ENCODE results near the gene TTLL9. TPM values are rescaled to one million over a fixed set of nuclear protein-coding genes. Genes with fewer than 3 reads are reported as not detected.
A peak's percentile ranks its signal among the peaks of the same experiment; 100 is the strongest.

Gene TTLL9
- total and polyA plus RNA-seq, 10 of the 15 experiments (the other 5 are each of a cell fraction or from before 2014, with no cell fraction given), result 0.03 to 0.77 (median 0.11) TPM; not detected in 2

- TF ChIP-seq, protein P1, sequence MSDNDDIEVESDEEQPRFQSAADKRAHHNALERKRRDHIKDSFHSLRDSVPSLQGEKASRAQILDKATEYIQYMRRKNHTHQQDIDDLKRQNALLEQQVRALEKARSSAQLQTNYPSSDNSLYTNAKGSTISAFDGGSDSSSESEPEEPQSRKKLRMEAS (IDR thresholded peaks at IDR 0.05; ENCODE audit: low read depth, low read length), result no peak
- TF ChIP-seq CBX3 (IDR thresholded peaks at IDR 0.05; ENCODE audit: borderline replicate concordance, low read depth) (no peak), STAT1 (conservative IDR thresholded peaks at IDR 0.05) (no peak), CHD1 (IDR thresholded peaks at IDR 0.05; ENCODE audit: low read depth, low read length) (no peak), ZNF207 (IDR thresholded peaks at IDR 0.05; ENCODE audit: borderline replicate concordance) (no peak; the same call in 1 of the 2 replicates), ATF2 (IDR thresholded peaks at IDR 0.05; ENCODE audit: low read length) (0 out of 2 replicates have a peak, but pooled peaks have one; percentile 23), STAT3 (IDR thresholded peaks at IDR 0.05; ENCODE audit: low read depth, low read length) (no peak), ZNF384 (IDR thresholded peaks at IDR 0.05; ENCODE audit: borderline replicate concordance, low read depth, low read length) (peak; percentile 60; the same call in 1 of the 2 replicates), POU2F2 (IDR thresholded peaks at IDR 0.05; ENCODE audit: borderline replicate concordance, low read depth, low read length) (no peak), POLR2AphosphoS2 (IDR thresholded peaks at IDR 0.05; ENCODE audit: low read depth, low read length) (no peak), KAT2A (conservative IDR thresholded peaks at IDR 0.05; ENCODE audit: control insufficient read depth, low read depth, low read length) (no peak), RAD51 (IDR thresholded peaks at IDR 0.05) (no peak), MTA2 (IDR thresholded peaks at IDR 0.05; ENCODE audit: low read depth) (no peak), BMI1 (IDR thresholded peaks at IDR 0.05; ENCODE audit: borderline replicate concordance) (no peak), CEBPB (IDR thresholded peaks at IDR 0.05; ENCODE audit: borderline replicate concordance in 1 of 2, low read depth in 2 of 2, low read length in 2 of 2) (peak in 1 of 2 experiments; percentile 67; a peak in 1 of 4 replicates), IKZF2 (IDR thresholded peaks at IDR 0.05) (peak; percentile 53 to 66; a peak in 2 of 4 replicates), HDAC6 (IDR thresholded peaks at IDR 0.05; ENCODE audit: unreplicated experiment) (no peak), KLF5 (IDR thresholded peaks at IDR 0.05; ENCODE audit: partially characterized antibody) (no peak)
- TF ChIP-seq, protein P2, sequence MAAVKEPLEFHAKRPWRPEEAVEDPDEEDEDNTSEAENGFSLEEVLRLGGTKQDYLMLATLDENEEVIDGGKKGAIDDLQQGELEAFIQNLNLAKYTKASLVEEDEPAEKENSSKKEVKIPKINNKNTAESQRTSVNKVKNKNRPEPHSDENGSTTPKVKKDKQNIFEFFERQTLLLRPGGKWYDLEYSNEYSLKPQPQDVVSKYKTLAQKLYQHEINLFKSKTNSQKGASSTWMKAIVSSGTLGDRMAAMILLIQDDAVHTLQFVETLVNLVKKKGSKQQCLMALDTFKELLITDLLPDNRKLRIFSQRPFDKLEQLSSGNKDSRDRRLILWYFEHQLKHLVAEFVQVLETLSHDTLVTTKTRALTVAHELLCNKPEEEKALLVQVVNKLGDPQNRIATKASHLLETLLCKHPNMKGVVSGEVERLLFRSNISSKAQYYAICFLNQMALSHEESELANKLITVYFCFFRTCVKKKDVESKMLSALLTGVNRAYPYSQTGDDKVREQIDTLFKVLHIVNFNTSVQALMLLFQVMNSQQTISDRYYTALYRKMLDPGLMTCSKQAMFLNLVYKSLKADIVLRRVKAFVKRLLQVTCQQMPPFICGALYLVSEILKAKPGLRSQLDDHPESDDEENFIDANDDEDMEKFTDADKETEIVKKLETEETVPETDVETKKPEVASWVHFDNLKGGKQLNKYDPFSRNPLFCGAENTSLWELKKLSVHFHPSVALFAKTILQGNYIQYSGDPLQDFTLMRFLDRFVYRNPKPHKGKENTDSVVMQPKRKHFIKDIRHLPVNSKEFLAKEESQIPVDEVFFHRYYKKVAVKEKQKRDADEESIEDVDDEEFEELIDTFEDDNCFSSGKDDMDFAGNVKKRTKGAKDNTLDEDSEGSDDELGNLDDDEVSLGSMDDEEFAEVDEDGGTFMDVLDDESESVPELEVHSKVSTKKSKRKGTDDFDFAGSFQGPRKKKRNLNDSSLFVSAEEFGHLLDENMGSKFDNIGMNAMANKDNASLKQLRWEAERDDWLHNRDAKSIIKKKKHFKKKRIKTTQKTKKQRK (IDR thresholded peaks at IDR 0.05; ENCODE audit: low read depth, low read length), result no peak
- TF ChIP-seq, protein P3, sequence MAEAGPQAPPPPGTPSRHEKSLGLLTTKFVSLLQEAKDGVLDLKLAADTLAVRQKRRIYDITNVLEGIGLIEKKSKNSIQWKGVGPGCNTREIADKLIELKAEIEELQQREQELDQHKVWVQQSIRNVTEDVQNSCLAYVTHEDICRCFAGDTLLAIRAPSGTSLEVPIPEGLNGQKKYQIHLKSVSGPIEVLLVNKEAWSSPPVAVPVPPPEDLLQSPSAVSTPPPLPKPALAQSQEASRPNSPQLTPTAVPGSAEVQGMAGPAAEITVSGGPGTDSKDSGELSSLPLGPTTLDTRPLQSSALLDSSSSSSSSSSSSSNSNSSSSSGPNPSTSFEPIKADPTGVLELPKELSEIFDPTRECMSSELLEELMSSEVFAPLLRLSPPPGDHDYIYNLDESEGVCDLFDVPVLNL (IDR thresholded peaks at IDR 0.05; ENCODE audit: low read depth, low read length), result no peak
- TF ChIP-seq, protein P4, sequence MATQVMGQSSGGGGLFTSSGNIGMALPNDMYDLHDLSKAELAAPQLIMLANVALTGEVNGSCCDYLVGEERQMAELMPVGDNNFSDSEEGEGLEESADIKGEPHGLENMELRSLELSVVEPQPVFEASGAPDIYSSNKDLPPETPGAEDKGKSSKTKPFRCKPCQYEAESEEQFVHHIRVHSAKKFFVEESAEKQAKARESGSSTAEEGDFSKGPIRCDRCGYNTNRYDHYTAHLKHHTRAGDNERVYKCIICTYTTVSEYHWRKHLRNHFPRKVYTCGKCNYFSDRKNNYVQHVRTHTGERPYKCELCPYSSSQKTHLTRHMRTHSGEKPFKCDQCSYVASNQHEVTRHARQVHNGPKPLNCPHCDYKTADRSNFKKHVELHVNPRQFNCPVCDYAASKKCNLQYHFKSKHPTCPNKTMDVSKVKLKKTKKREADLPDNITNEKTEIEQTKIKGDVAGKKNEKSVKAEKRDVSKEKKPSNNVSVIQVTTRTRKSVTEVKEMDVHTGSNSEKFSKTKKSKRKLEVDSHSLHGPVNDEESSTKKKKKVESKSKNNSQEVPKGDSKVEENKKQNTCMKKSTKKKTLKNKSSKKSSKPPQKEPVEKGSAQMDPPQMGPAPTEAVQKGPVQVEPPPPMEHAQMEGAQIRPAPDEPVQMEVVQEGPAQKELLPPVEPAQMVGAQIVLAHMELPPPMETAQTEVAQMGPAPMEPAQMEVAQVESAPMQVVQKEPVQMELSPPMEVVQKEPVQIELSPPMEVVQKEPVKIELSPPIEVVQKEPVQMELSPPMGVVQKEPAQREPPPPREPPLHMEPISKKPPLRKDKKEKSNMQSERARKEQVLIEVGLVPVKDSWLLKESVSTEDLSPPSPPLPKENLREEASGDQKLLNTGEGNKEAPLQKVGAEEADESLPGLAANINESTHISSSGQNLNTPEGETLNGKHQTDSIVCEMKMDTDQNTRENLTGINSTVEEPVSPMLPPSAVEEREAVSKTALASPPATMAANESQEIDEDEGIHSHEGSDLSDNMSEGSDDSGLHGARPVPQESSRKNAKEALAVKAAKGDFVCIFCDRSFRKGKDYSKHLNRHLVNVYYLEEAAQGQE (IDR thresholded peaks at IDR 0.05; ENCODE audit: low read depth, low read length), result no peak
Observed at GRCh38 chr20:31894980-31895675, 24.7 kb downstream of the TTLL9 start (continued).
